Progenitor cell of endocrine pancreas (in vitro differentiated cells): ENCODE results near the gene LIME1. TPM values are rescaled to one million over a fixed set of nuclear protein-coding genes. Genes with fewer than 3 reads are reported as not detected.
A peak's percentile ranks its signal among the peaks of the same experiment; 100 is the strongest.

Source experiments
- DNase-seq: peaks from one replicate; pipeline ENCODE4 v3.0.0; 2021; ENCODE audit warnings: low spot score; ENCODE audit not compliant: unreplicated experiment
- H3K27ac Mint-ChIP-seq: 2 replicates; pipeline ENCODE4 v1.8.0; 2021; ENCODE audit warnings: mild to moderate bottlenecking, moderate library complexity, mixed read lengths
- H3K27me3 Mint-ChIP-seq: 2 replicates; pipeline ENCODE4 v1.8.0; 2021; ENCODE audit warnings: mixed read lengths
- H3K36me3 Mint-ChIP-seq: 2 replicates; pipeline ENCODE4 v1.8.0; 2022; ENCODE audit warnings: mixed read lengths; ENCODE audit not compliant: insufficient read depth
- H3K4me1 Mint-ChIP-seq: 2 replicates; pipeline ENCODE4 v1.8.0; 2021; ENCODE audit warnings: low read depth, mixed read lengths
- H3K4me3 Mint-ChIP-seq: 2 replicates; pipeline ENCODE4 v1.8.0; 2021; ENCODE audit warnings: low read depth, mild to moderate bottlenecking, moderate library complexity, mixed read lengths
- H3K9me3 Mint-ChIP-seq: 2 replicates; pipeline ENCODE4 v1.8.0; 2021; ENCODE audit warnings: low read depth, mixed read lengths
- CTCF ChIP-seq: fragments of 200-600 bp; sonication (generic); IDR thresholded peaks from one replicate; pipeline ENCODE4 v1.5.0; 2021; ENCODE audit warnings: antibody characterized with exemption, mild to moderate bottlenecking; ENCODE audit not compliant: unreplicated experiment
- total RNA-seq: library from RNA; stranded (reverse); gene quantifications from 2 replicates; pipeline ENCODE4 v1.2.1, GENCODE V29; 2021

The LIME1 gene
- total RNA-seq, 1 donor from 2014 or later = 17.2 TPM

GRCh38 chr20:63781181-63781580 is 44.7 kb downstream of the LIME1 start:
- DNase-seq = no peak
- H3K27me3 Mint-ChIP-seq = no peaks in the 10 kb centered on the region
- H3K4me1 Mint-ChIP-seq = no peaks in the 10 kb centered on the region
- H3K4me3 Mint-ChIP-seq = no peak overlapping the region
- no peaks in the 10 kb centered on the region for H3K9me3 Mint-ChIP-seq
- H3K27ac Mint-ChIP-seq = no peak overlapping the region
- H3K36me3 Mint-ChIP-seq = peaks cover 8% of the 10 kb centered on the region
- TF ChIP-seq CTCF = no peak

- H3K4me3 Mint-ChIP-seq = no peak overlapping the region
- TF ChIP-seq CTCF = no peak
- no peak overlapping the region for H3K27ac Mint-ChIP-seq
- no peak for DNase-seq
- H3K4me1 Mint-ChIP-seq = no peaks in the 10 kb centered on the region
- H3K27me3 Mint-ChIP-seq = no peaks in the 10 kb centered on the region
- no peaks in the 10 kb centered on the region for H3K9me3 Mint-ChIP-seq
- H3K36me3 Mint-ChIP-seq = peaks cover 8% of the 10 kb centered on the region
Observed at GRCh38 chr20:63782051-63782471, 45.6 kb downstream of the LIME1 start.

GRCh38 chr20:63782521-63782971 is 46.1 kb downstream of the LIME1 start:
- Mint-ChIP-seq H3K36me3 (peaks cover 4% of the 10 kb centered on the region), H3K27me3 (no peaks in the 10 kb centered on the region), H3K9me3 (no peaks in the 10 kb centered on the region), H3K4me1 (no peaks in the 10 kb centered on the region), H3K27ac (no peak overlapping the region), H3K4me3 (no peak overlapping the region)
- no peak for DNase-seq
- no peak for TF ChIP-seq CTCF

- no peak overlapping the region for H3K27ac Mint-ChIP-seq
- DNase-seq = no peak
- H3K9me3 Mint-ChIP-seq = no peaks in the 10 kb centered on the region
- H3K27me3 Mint-ChIP-seq = no peaks in the 10 kb centered on the region
- peaks cover 5% of the 10 kb centered on the region for H3K36me3 Mint-ChIP-seq
- H3K4me1 Mint-ChIP-seq = no peaks in the 10 kb centered on the region
- no peak for TF ChIP-seq CTCF
- H3K4me3 Mint-ChIP-seq = no peak overlapping the region
Observed at GRCh38 chr20:63783970-63784369, 47.5 kb downstream of the LIME1 start.

GRCh38 chr20:63785691-63786131 is 49.2 kb downstream of the LIME1 start:
- Mint-ChIP-seq H3K9me3 (no peaks in the 10 kb centered on the region), H3K4me1 (no peaks in the 10 kb centered on the region), H3K4me3 (no peak overlapping the region), H3K27me3 (no peaks in the 10 kb centered on the region), H3K27ac (peak overlapping the region; percentile 77), H3K36me3 (peaks cover 7% of the 10 kb centered on the region)
- no peak for TF ChIP-seq CTCF
- DNase-seq = no peak
